Heart right ventricle (tissue), 16 donors: Measurements from ENCODE around the gene TM6SF1. TPM values are rescaled to one million over a fixed set of nuclear protein-coding genes. Genes with fewer than 3 reads are reported as not detected.

Experiments
- ATAC-seq, 8 donors: fragments of 200-7000 bp; cut with Tn5 transposase; one replicate each; pipeline ENCODE4 v1.9.1; 2020; ENCODE audit warnings: mild to moderate bottlenecking in 8 of 8, moderate library complexity in 8 of 8, moderate number of reproducible peaks in 1 of 8
- DNase-seq, 2 donors: peaks; one replicate each; pipeline ENCODE4 v3.0.0-alpha.2; 2020
- H3K27ac ChIP-seq, 10 donors: fragments of 200-600 bp; sonication (generic) in 2 of 10; one replicate each; pipeline versions ENCODE4 v1.5.0 to v1.8.0; 2020 to 2022; ENCODE audit warnings: mild to moderate bottlenecking in 3 of 10
- H3K27me3 ChIP-seq, 7 donors: fragments of 200-600 bp; one replicate each; pipeline ENCODE4 v1.8.0; 2021 to 2022; ENCODE audit warnings: mild to moderate bottlenecking in 2 of 7
- H3K36me3 ChIP-seq, 9 donors: fragments of 200-600 bp; sonication (generic) in 1 of 9; one replicate each; pipeline versions ENCODE4 v1.5.0 to v1.8.0; 2020 to 2022; ENCODE audit warnings: mild to moderate bottlenecking in 2 of 9
- H3K4me1 ChIP-seq, 9 donors: fragments of 200-600 bp; sonication (generic) in 1 of 9; one replicate each; pipeline versions ENCODE4 v1.5.0 to v1.8.0; 2020 to 2022; ENCODE audit warnings: mild to moderate bottlenecking in 4 of 9
- H3K4me3 ChIP-seq, 10 donors: fragments of 200-600 bp; sonication (generic) in 2 of 10; one replicate each; pipeline versions ENCODE4 v1.5.0 to v1.8.0; 2020 to 2022; ENCODE audit warnings: mild to moderate bottlenecking in 7 of 10, moderate library complexity in 2 of 10
- H3K9me3 ChIP-seq, 11 donors: fragments of 200-600 bp in 10 of 11; sonication (generic) in 2 of 11; one replicate each; pipeline versions ENCODE4 v1.5.0 to v1.8.0; 2013 to 2022; ENCODE audit warnings: mild to moderate bottlenecking in 2 of 11, control low read depth in 1 of 11, moderate library complexity in 1 of 11
- CTCF ChIP-seq, 9 donors: fragments of 200-600 bp; sonication (generic) in 2 of 9; IDR thresholded peaks; one replicate each; pipeline versions ENCODE4 v1.5.0 to v1.8.0; 2021 to 2022; ENCODE audit warnings: antibody characterized with exemption in 9 of 9, mild to moderate bottlenecking in 5 of 9, moderate library complexity in 1 of 9
- WGBS, 2 donors: extraction: QIAGEN DNeasy Blood & Tissue Kit; methylation state at CpG; one replicate each; pipeline ENCODE4 v1.1.7; 2013; ENCODE audit warnings: inconsistent platforms in 1 of 2; 5-methylcytosine and 5-hydroxymethylcytosine counted together
- intact Hi-C, 10 donors: fragments of 100-400 bp; cut with DNase I; formaldehyde crosslinking; loops; one replicate each; pipeline versions ENCODE4 v1.11.1 to v1.14.2; 2022
- microRNA-seq, 2 donors: library from miRNA; unstranded; fragments of <30 nt; microRNA quantifications; one replicate each; pipeline ENCODE4 v1.2.0, GENCODE V29; 2021
- polyA plus RNA-seq, 2 donors: library from polyadenylated mRNA; stranded (reverse); fragments of 200-250 nt; gene quantifications; one replicate each; pipeline ENCODE4 v1.2.3, GENCODE V29; 2013
- total RNA-seq, 10 donors: library from RNA; stranded (reverse); fragmentation: NEBNext Ultra II Directional in 3 of 10; extraction: Animal tissue kit (Norgen Biotek cat#: 25700) in 3 of 10; gene quantifications; one replicate each; pipeline versions ENCODE4 v1.2.1 to v1.2.4, GENCODE V29; 2021 to 2023
- donor health status: Arrhythmogenic right ventricular cardiomyopathy.
- donor health status: ischemic (EF 13 %, LVEDD 7.1; RV severe dilation, severe dysfunction).
- donor health status: healthy with polysubstance abuse.
- donor health status: DM: no; HTN: yes; CAD: no.
- donor health status: DM: no; HTN: no; CAD: no.
- donor health status: ischemic (EF 25% LVEDD 6.9; RV normal size, moderate dysfunction).
- donor health status: ischemic (EF 25% LVEDD 5.7; RV mildly dilated, moderate dysfunction).
- donor health status: healthy.
- donor health status: DM: yes; HTN: yes; CAD: no.
- donor health status: Ischemic cardiomyopathy.
- donor health status: ischemic (EF 35%, LVEDD 5.7; RV mildly dilated, moderate dysfunction).
- donor health status: nonischemic (EF 11% LVEDD 7.7; RV severe dilation, severe dysfunction).
- donor health status: DM: yes; HTN: yes; CAD: no.
- donor health status: PGD.
- donor health status: ischemic (EF 29% LVEDD 5.4; RV normal size, mild dysfunction).
- donor health status: nonischemic (EF 23%, LVEDD 6.1; RV moderate dilation, normal function).

The TM6SF1 gene
- total and polyA plus RNA-seq, 12 donors, result 2.6 to 8.8 (median 4.7) TPM

GRCh38 chr15:83185561-83185960 is 78.1 kb downstream of the TM6SF1 start:
- Histone ChIP-seq H3K27me3 (no peaks in the 10 kb centered on the region), H3K36me3 (no peaks in the 10 kb centered on the region), H3K4me1 (no peaks in the 10 kb centered on the region), H3K27ac (no peak overlapping the region), H3K4me3 (no peak overlapping the region), H3K9me3 (no peaks in the 10 kb centered on the region)
- intact Hi-C loops, result no loop called here
- no peak for TF ChIP-seq CTCF (IDR thresholded peaks at IDR 0.05)
- 98% methylated on average over 3 of the region's 3 CpGs for WGBS, 2 donors
- DNase-seq (no peak), ATAC-seq (no peak)

Small RNA genes within 50 kb of the gene (microRNA-seq; reads per million reads assigned to microRNA genes)
- 0 reads per million in 2 donors for gene MIR4515

Other genes starting within 250 kb of the TM6SF1 start
- 10 to 100 TPM; 32.6 to 64.4 (median 49.3) TPM for gene HOMER2, start 154.9 kb upstream of the TM6SF1 start, total RNA-seq
- 10 to 100 TPM; 12.3 to 14.1 TPM for gene HOMER2, start 154.9 kb upstream of the TM6SF1 start, polyA plus RNA-seq
- 10 to 100 TPM; 12.4 to 17.8 (median 14.4) TPM for gene RAMAC, start 121.4 kb upstream of the TM6SF1 start, total RNA-seq
- 10 to 100 TPM; 11.8 to 20.4 TPM for gene RAMAC, start 121.4 kb upstream of the TM6SF1 start, polyA plus RNA-seq
- 10 to 100 TPM in 6 of 10 donors, 1 to 10 TPM in 4; 7.5 to 19.6 (median 10.5) TPM for gene C15orf40, start 96.0 kb upstream of the TM6SF1 start, total RNA-seq
- gene C15orf40, start 96.0 kb upstream of the TM6SF1 start, polyA plus RNA-seq, result 10 to 100 TPM; 11.6 to 16.0 TPM
- 100 to 1,000 TPM; 130 to 185 (median 157) TPM for gene BTBD1, start 40.4 kb upstream of the TM6SF1 start, total RNA-seq
- 10 to 100 TPM; 14.1 to 52.7 TPM for gene BTBD1, start 40.4 kb upstream of the TM6SF1 start, polyA plus RNA-seq
- gene HDGFL3, start 100.2 kb downstream of the TM6SF1 start, total RNA-seq, result 10 to 100 TPM; 25.5 to 43.2 (median 39.0) TPM
- 10 to 100 TPM in 1 of 2 donors, 1 to 10 TPM in 1; 9.3 to 14.0 TPM for gene HDGFL3, start 100.2 kb downstream of the TM6SF1 start, polyA plus RNA-seq
- gene BNC1, start 177.0 kb downstream of the TM6SF1 start, total RNA-seq, result under 1 TPM in 9 of 10 donors, not detected in 1; 0.06 to 0.71 (median 0.22) TPM
- under 1 TPM; 0.07 to 0.15 TPM for gene BNC1, start 177.0 kb downstream of the TM6SF1 start, polyA plus RNA-seq